UCSD-AML1 (cell line): ENCODE results near the gene ARSI.
"Not testable (repeated sequence)": the region's sequence is repeated elsewhere in the genome, so short reads cannot be mapped to it uniquely, and the experiment has no call there.

ENCODE experiments used
- DNase-seq: peaks from one replicate; lab custom pipeline; 2025; ENCODE audit not compliant: unreplicated experiment; lab: John Stamatoyannopoulos, UW

ARSI gene

GRCh38 chr5:150248946-150249345, 53.8 kb downstream of the ARSI start:
- no peak for DNase-seq

GRCh38 chr5:150248493-150248892, 54.2 kb downstream of the ARSI start:
- not testable (repeated sequence) for DNase-seq

- no peak for DNase-seq
These were observed 55.0 kb downstream of the ARSI start for GRCh38 chr5:150247726-150248125.

GRCh38 chr5:150246835-150247234, 55.9 kb downstream of the ARSI start:
- DNase-seq, result no peak

- DNase-seq, result no peak
These were observed 56.3 kb downstream of the ARSI start for GRCh38 chr5:150246429-150246828.
